GM23338 (cell line): ENCODE data around the gene ECHDC1. TPM values are rescaled to one million over a fixed set of nuclear protein-coding genes. Genes with fewer than 3 reads are reported as not detected.

Experiments used
- ATAC-seq: fragments of 200-7000 bp; cut with Tn5 transposase; 3 replicates; pipeline ENCODE4 v1.9.1; 2020
- DNase-seq: peaks from one replicate; pipeline ENCODE4 v3.0.0-alpha.2; 2015; ENCODE audit warnings: low spot score
- H2AFZ ChIP-seq: fragments of 200-600 bp; sonication (generic); 2 replicates; pipeline ENCODE4 v1.8.0; 2016; ENCODE audit warnings: antibody characterized with exemption, mild to moderate bottlenecking, moderate library complexity
- H3F3A ChIP-seq: fragments of 200-600 bp; sonication (generic); replicated peaks from 2 replicates; pipeline ENCODE4 v1.8.0; 2017; ENCODE audit warnings: antibody characterized with exemption, mixed run types, low read depth
- H3K27ac ChIP-seq: fragments of 200-600 bp; sonication (generic); 2 replicates; pipeline ENCODE4 v1.6.1; 2016; ENCODE audit warnings: low read depth
- H3K27me3 ChIP-seq: fragments of 200-600 bp; sonication (generic); 2 replicates; pipeline ENCODE4 v1.8.0; 2016; ENCODE audit warnings: mild to moderate bottlenecking, mixed run types, moderate library complexity; ENCODE audit not compliant: insufficient read depth
- H3K36me3 ChIP-seq: fragments of 200-600 bp; sonication (generic); 2 replicates; pipeline ENCODE4 v1.8.0; 2016; ENCODE audit warnings: mild to moderate bottlenecking; ENCODE audit not compliant: insufficient read depth
- H3K4me1 ChIP-seq: fragments of 200-600 bp; sonication (generic); 2 replicates; pipeline ENCODE4 v1.8.0; 2016; ENCODE audit warnings: mild to moderate bottlenecking, moderate library complexity; ENCODE audit not compliant: insufficient read depth
- H3K4me2 ChIP-seq: fragments of 200-600 bp; sonication (generic); 2 replicates; pipeline ENCODE4 v1.7.1; 2017; ENCODE audit warnings: mixed run types
- H3K4me3 ChIP-seq: fragments of 200-600 bp; sonication (generic); 2 replicates; pipeline ENCODE4 v1.6.1; 2016; ENCODE audit warnings: mixed run types
- H3K79me2 ChIP-seq: fragments of 200-600 bp; sonication (generic); replicated peaks from 2 replicates; pipeline ENCODE4 v1.8.0; 2017; ENCODE audit warnings: mild to moderate bottlenecking; ENCODE audit not compliant: insufficient read depth
- H3K9me2 ChIP-seq: fragments of 200-600 bp; sonication (generic); 2 replicates; pipeline ENCODE4 v1.8.0; 2017; ENCODE audit not compliant: insufficient read depth
- H4K20me1 ChIP-seq: fragments of 200-600 bp; sonication (generic); replicated peaks from 2 replicates; pipeline ENCODE4 v1.8.0; 2017; ENCODE audit warnings: mild to moderate bottlenecking; ENCODE audit not compliant: insufficient read depth
- H3K27ac Mint-ChIP-seq: 2 replicates; pipeline ENCODE4 v1.8.0; 2020; ENCODE audit warnings: inconsistent platforms, mild to moderate bottlenecking, moderate library complexity, mixed read lengths
- H3K27me3 Mint-ChIP-seq: 3 replicates; pipeline ENCODE4 v1.8.0; 2022; ENCODE audit warnings: low read depth, mild to moderate bottlenecking, moderate library complexity, mixed read lengths, inconsistent platforms; ENCODE audit not compliant: insufficient read depth, poor library complexity
- H3K36me3 Mint-ChIP-seq: 3 replicates; pipeline ENCODE4 v1.8.0; 2021; ENCODE audit warnings: low read depth, mild to moderate bottlenecking, inconsistent platforms, moderate library complexity, mixed read lengths
- H3K4me1 Mint-ChIP-seq: 3 replicates; pipeline ENCODE4 v1.8.0; 2020; ENCODE audit warnings: mild to moderate bottlenecking, inconsistent platforms, mixed read lengths
- H3K4me3 Mint-ChIP-seq: 3 replicates; pipeline ENCODE4 v1.8.0; 2021; ENCODE audit warnings: moderate library complexity, mild to moderate bottlenecking, inconsistent platforms, mixed read lengths
- H3K9me3 Mint-ChIP-seq: 3 replicates; pipeline ENCODE4 v1.8.0; 2020; ENCODE audit warnings: moderate library complexity, mild to moderate bottlenecking, inconsistent platforms, mixed read lengths
- ETS1 ChIP-seq: IDR thresholded peaks from 2 replicates; pipeline ENCODE4 v1.6.1; 2016; ENCODE audit warnings: antibody characterized with exemption
- EZH2 ChIP-seq: fragments of 200-600 bp; sonication (generic); IDR thresholded peaks from one replicate; pipeline ENCODE4 v1.8.0; 2017; ENCODE audit warnings: antibody characterized with exemption, mild to moderate bottlenecking, low read depth; ENCODE audit not compliant: unreplicated experiment
- EZH2phosphoT487 ChIP-seq: fragments of 200-600 bp; sonication (generic); IDR thresholded peaks from one replicate; pipeline ENCODE4 v1.8.1; 2018; ENCODE audit warnings: antibody characterized with exemption; ENCODE audit not compliant: unreplicated experiment
- NANOG ChIP-seq: IDR thresholded peaks from 2 replicates; pipeline ENCODE4 v1.6.1; 2016; ENCODE audit warnings: antibody characterized with exemption, borderline replicate concordance
- POLR2AphosphoS5 ChIP-seq: IDR thresholded peaks from 2 replicates; pipeline ENCODE4 v1.6.1; 2016; ENCODE audit warnings: antibody characterized with exemption, low read depth
- STAT1 ChIP-seq: IDR thresholded peaks from one replicate; pipeline ENCODE4 v1.6.1; 2016; ENCODE audit warnings: antibody characterized with exemption; ENCODE audit not compliant: unreplicated experiment
- ZNF331 ChIP-seq: fragments of 250-450 bp; sonication (Bioruptor Pico); IDR thresholded peaks from 2 replicates; pipeline ENCODE4 v1.5.0; 2020; ENCODE audit warnings: low read depth, mild to moderate bottlenecking, moderate library complexity
- long read RNA-seq: library from polyadenylated mRNA; unstranded; transcript quantifications from one replicate; pipeline ENCODE4 v2.0.0, GENCODE V29; 2020; ENCODE audit not compliant: unreplicated experiment
- polyA plus RNA-seq: library from polyadenylated mRNA; unstranded; fragments of >200 nt; fragmentation: Nextera tagmentation; extraction: Ambion mirVana; gene quantifications from 2 replicates; pipeline ENCODE4 v1.2.1, GENCODE V29; 2016
- total RNA-seq: library from RNA; depleted of rRNA; stranded (reverse); fragments of >200 nt; shearing (Covaris generic); gene quantifications from 2 replicates; pipeline ENCODE4 v1.2.3, GENCODE V29; 2014; rRNA removed
- TF ChIP-seq, protein P1 (sequence below), 2 experiments: fragments of 200-600 bp in 1 of 2; sonication (generic) in 1 of 2; conservative IDR thresholded peaks; 2 replicates each; pipeline versions ENCODE4 v1.5.1 to v1.6.1; 2016 to 2017; ENCODE audit warnings: antibody characterized with exemption in 2 of 2, low read depth in 2 of 2, mild to moderate bottlenecking in 2 of 2, moderate library complexity in 1 of 2
- TF ChIP-seq, protein P2 (sequence below): IDR thresholded peaks from one replicate; pipeline ENCODE4 v1.6.1; 2018; ENCODE audit warnings: antibody characterized with exemption; ENCODE audit not compliant: unreplicated experiment

Gene ECHDC1
- total RNA-seq (65.8 and 77.1 TPM in 2 replicates), polyA plus RNA-seq (74.9 and 98.4 TPM in 2 replicates)
- long read RNA-seq, transcript ECHDC1-203 (5 exons, 1,354 nt), result minor isoform, 12 of 58 reads
- long read RNA-seq, transcript ECHDC1-210 (6 exons, 2,341 nt), result major isoform, 22 of 58 reads
- long read RNA-seq, partial matches to known transcripts, result 9 of 58 reads
- long read RNA-seq, other reads (novel, unspliced or antisense), result 8 of 58 reads

GRCh38 chr6:127342946-127343808, at the start of gene ECHDC1:
TSS of gene ECHDC1 (minus strand) at chr6:127343609. CDS start at chr6:127331028, 12,581 bp downstream.
- Histone ChIP-seq H4K20me1 (no peaks in the 10 kb centered on the region), H3K27me3 (no peaks in the 10 kb centered on the region), H3K4me3 (peak within 1 kb of the TSS; percentile 64), H3K27ac (peak within 1 kb of the TSS; percentile 77), H3K36me3 (no peaks in the 10 kb centered on the region), H3K4me2 (peak within 1 kb of the TSS; percentile 79), H2AFZ (peak within 1 kb of the TSS; percentile 61; the same call in 1 of the 2 replicates), H3K4me1 (peaks cover 51% of the 10 kb centered on the region), H3K9me2 (no peaks in the 10 kb centered on the region), H3F3A (no peaks in the 10 kb centered on the region), H3K79me2 (peaks cover 69% of the 10 kb centered on the region)
- TF ChIP-seq ETS1 (peak; percentile 76; the same call in 1 of the 2 replicates), ZNF331 (CRISPR knock-in tag) (no peak), NANOG (no peak), EZH2 (no peak), EZH2phosphoT487 (no peak), POLR2AphosphoS5 (peak; percentile 68)
- TF ChIP-seq, protein P1, sequence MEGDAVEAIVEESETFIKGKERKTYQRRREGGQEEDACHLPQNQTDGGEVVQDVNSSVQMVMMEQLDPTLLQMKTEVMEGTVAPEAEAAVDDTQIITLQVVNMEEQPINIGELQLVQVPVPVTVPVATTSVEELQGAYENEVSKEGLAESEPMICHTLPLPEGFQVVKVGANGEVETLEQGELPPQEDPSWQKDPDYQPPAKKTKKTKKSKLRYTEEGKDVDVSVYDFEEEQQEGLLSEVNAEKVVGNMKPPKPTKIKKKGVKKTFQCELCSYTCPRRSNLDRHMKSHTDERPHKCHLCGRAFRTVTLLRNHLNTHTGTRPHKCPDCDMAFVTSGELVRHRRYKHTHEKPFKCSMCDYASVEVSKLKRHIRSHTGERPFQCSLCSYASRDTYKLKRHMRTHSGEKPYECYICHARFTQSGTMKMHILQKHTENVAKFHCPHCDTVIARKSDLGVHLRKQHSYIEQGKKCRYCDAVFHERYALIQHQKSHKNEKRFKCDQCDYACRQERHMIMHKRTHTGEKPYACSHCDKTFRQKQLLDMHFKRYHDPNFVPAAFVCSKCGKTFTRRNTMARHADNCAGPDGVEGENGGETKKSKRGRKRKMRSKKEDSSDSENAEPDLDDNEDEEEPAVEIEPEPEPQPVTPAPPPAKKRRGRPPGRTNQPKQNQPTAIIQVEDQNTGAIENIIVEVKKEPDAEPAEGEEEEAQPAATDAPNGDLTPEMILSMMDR (conservative IDR thresholded peaks at IDR 0.05; ENCODE audit: low read depth in 2 of 2), result no peak
- peak; percentile 74 for ATAC-seq
- H3K27me3 Mint-ChIP-seq, result no peaks in the 10 kb centered on the region
- peaks cover 21% of the 10 kb centered on the region for H3K4me1 Mint-ChIP-seq
- peaks cover 6% of the 10 kb centered on the region; the same call in 1 of the 3 replicates for H3K36me3 Mint-ChIP-seq
- peak; percentile 79 for DNase-seq
- no peak within 1 kb of the TSS for H3K4me3 Mint-ChIP-seq
- no peak within 1 kb of the TSS for H3K27ac Mint-ChIP-seq
- H3K9me3 Mint-ChIP-seq, result no peaks in the 10 kb centered on the region

- DNase-seq (no peak), ATAC-seq (no peak)
- no peak overlapping the region for H3K4me2 ChIP-seq
- no peak overlapping the region for H3K27ac Mint-ChIP-seq
- H3K4me3 Mint-ChIP-seq, result no peak overlapping the region
- no peaks in the 10 kb centered on the region for H3K36me3 ChIP-seq
- H3K36me3 Mint-ChIP-seq, result no peaks in the 10 kb centered on the region
- H3K9me3 Mint-ChIP-seq, result no peaks in the 10 kb centered on the region
- H3K4me3 ChIP-seq, result no peak overlapping the region
- H2AFZ ChIP-seq, result no peak overlapping the region
- H3F3A ChIP-seq, result no peaks in the 10 kb centered on the region
- H3K9me2 ChIP-seq, result 0 out of 2 replicates have a peak, but pooled peaks cover 4% of the 10 kb centered on the region
- H3K27ac ChIP-seq, result no peak overlapping the region
- no peaks in the 10 kb centered on the region for H3K4me1 ChIP-seq
- no peaks in the 10 kb centered on the region for H3K27me3 Mint-ChIP-seq
- no peaks in the 10 kb centered on the region for H4K20me1 ChIP-seq
- H3K27me3 ChIP-seq, result no peaks in the 10 kb centered on the region
- no peaks in the 10 kb centered on the region for H3K4me1 Mint-ChIP-seq
- no peaks in the 10 kb centered on the region for H3K79me2 ChIP-seq
- TF ChIP-seq, protein P2, sequence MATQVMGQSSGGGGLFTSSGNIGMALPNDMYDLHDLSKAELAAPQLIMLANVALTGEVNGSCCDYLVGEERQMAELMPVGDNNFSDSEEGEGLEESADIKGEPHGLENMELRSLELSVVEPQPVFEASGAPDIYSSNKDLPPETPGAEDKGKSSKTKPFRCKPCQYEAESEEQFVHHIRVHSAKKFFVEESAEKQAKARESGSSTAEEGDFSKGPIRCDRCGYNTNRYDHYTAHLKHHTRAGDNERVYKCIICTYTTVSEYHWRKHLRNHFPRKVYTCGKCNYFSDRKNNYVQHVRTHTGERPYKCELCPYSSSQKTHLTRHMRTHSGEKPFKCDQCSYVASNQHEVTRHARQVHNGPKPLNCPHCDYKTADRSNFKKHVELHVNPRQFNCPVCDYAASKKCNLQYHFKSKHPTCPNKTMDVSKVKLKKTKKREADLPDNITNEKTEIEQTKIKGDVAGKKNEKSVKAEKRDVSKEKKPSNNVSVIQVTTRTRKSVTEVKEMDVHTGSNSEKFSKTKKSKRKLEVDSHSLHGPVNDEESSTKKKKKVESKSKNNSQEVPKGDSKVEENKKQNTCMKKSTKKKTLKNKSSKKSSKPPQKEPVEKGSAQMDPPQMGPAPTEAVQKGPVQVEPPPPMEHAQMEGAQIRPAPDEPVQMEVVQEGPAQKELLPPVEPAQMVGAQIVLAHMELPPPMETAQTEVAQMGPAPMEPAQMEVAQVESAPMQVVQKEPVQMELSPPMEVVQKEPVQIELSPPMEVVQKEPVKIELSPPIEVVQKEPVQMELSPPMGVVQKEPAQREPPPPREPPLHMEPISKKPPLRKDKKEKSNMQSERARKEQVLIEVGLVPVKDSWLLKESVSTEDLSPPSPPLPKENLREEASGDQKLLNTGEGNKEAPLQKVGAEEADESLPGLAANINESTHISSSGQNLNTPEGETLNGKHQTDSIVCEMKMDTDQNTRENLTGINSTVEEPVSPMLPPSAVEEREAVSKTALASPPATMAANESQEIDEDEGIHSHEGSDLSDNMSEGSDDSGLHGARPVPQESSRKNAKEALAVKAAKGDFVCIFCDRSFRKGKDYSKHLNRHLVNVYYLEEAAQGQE, result no peak
- TF ChIP-seq EZH2, result no peak
- TF ChIP-seq POLR2AphosphoS5, result no peak
- no peak for TF ChIP-seq STAT1
These were observed 48.9 kb upstream of the ECHDC1 start for GRCh38 chr6:127392301-127392700.
